ENCODE data around the gene FAM83G. TPM values are rescaled to one million over a fixed set of nuclear protein-coding genes. Genes with fewer than 3 reads are reported as not detected.

FAM83G gene
- total RNA-seq, 5 donors from 2014 or later (not counting 1 experiment from before 2014, with no cell fraction given) = 4.9 to 23.3 (median 20.8) TPM

- H3K4me1 ChIP-seq (ENCODE audit: control insufficient read depth in 1 of 2, extremely low read depth in 1 of 2, insufficient read depth in 2 of 2, low read length in 2 of 2) = no peaks in the 10 kb centered on the region
- ATAC-seq (replicated peaks in 1 of 4) (no peak), DNase-seq (no peak)
- H3K36me3 Mint-ChIP-seq = no peaks in the 10 kb centered on the region
- H3K4me3 ChIP-seq (ENCODE audit: control insufficient read depth in 1 of 2, extremely low read depth in 1 of 2, low read length in 1 of 2) = no peak overlapping the region
- no peak overlapping the region for H3K4me3 Mint-ChIP-seq
- peaks cover 11 to 39% (median 14%) of the 10 kb centered on the region in 3 donors for H3K4me1 Mint-ChIP-seq
- WGBS (ENCODE audit: insufficient coverage) = 82% methylated on average over 6 of the region's 8 CpGs
- no peaks in the 10 kb centered on the region for H3K9me3 ChIP-seq
- H3K27ac Mint-ChIP-seq = no peak overlapping the region
- H3K27me3 ChIP-seq (replicated peaks in 1 of 2; ENCODE audit: control insufficient read depth in 2 of 2, extremely low read depth in 1 of 2, insufficient read depth in 2 of 2, low read length in 1 of 2) = peaks cover 0 to 11% of the 10 kb centered on the region in 2 experiments
- CTCF ChIA-PET = no interaction called here
- no peaks in the 10 kb centered on the region for H3K36me3 ChIP-seq (ENCODE audit: control insufficient read depth in 2 of 2, extremely low read depth in 1 of 2, insufficient read depth in 1 of 2, low read length in 1 of 2)
- POLR2A ChIA-PET = no interaction called here
- H3K27me3 Mint-ChIP-seq = peaks cover 0 to 3% of the 10 kb centered on the region in 2 donors
- H3K27ac ChIP-seq (ENCODE audit: low read length) = no peak overlapping the region
- H3K9me3 Mint-ChIP-seq = no peaks in the 10 kb centered on the region
These were observed 56.0 kb downstream of the FAM83G start for GRCh38 chr17:18948476-18949006.

- Histone ChIP-seq H3K4me3 (ENCODE audit: control insufficient read depth in 1 of 2, extremely low read depth in 1 of 2, low read length in 1 of 2) (no peak overlapping the region), H3K9me3 (no peaks in the 10 kb centered on the region), H3K36me3 (ENCODE audit: control insufficient read depth in 2 of 2, extremely low read depth in 1 of 2, insufficient read depth in 1 of 2, low read length in 1 of 2) (no peaks in the 10 kb centered on the region), H3K27me3 (replicated peaks in 1 of 2; ENCODE audit: control insufficient read depth in 2 of 2, extremely low read depth in 1 of 2, insufficient read depth in 2 of 2, low read length in 1 of 2) (peaks cover 0 to 11% of the 10 kb centered on the region in 2 experiments), H3K27ac (ENCODE audit: low read length) (no peak overlapping the region), H3K4me1 (ENCODE audit: control insufficient read depth in 1 of 2, extremely low read depth in 1 of 2, insufficient read depth in 2 of 2, low read length in 2 of 2) (no peaks in the 10 kb centered on the region)
- Mint-ChIP-seq H3K27ac (no peak overlapping the region), H3K27me3 (peaks cover 0 to 3% of the 10 kb centered on the region in 2 donors), H3K4me1 (peaks cover 8 to 34% (median 10%) of the 10 kb centered on the region in 3 donors), H3K4me3 (no peak overlapping the region), H3K9me3 (no peaks in the 10 kb centered on the region), H3K36me3 (no peaks in the 10 kb centered on the region)
- no peak for ATAC-seq (replicated peaks in 1 of 4)
- DNase-seq = no peak
- ChIA-PET POLR2A (no interaction called here), CTCF (no interaction called here)
- WGBS (ENCODE audit: insufficient coverage) = 90% methylated on average over 3 of the region's 6 CpGs
These were observed 56.7 kb downstream of the FAM83G start for GRCh38 chr17:18947866-18948265.

- CTCF ChIA-PET = no interaction called here
- H3K27me3 ChIP-seq (replicated peaks in 1 of 2; ENCODE audit: control insufficient read depth in 2 of 2, extremely low read depth in 1 of 2, insufficient read depth in 2 of 2, low read length in 1 of 2) = peaks cover 0 to 11% of the 10 kb centered on the region in 2 experiments
- H3K27ac ChIP-seq (ENCODE audit: low read length) = no peak overlapping the region
- DNase-seq = no peak
- H3K4me3 ChIP-seq (ENCODE audit: control insufficient read depth in 1 of 2, extremely low read depth in 1 of 2, low read length in 1 of 2) = no peak overlapping the region
- H3K27me3 Mint-ChIP-seq = peaks cover 0 to 3% of the 10 kb centered on the region in 2 donors
- H3K27ac Mint-ChIP-seq = peak overlapping the region in 1 of 2 donors; percentile 58
- no peaks in the 10 kb centered on the region for H3K36me3 Mint-ChIP-seq
- no peak for ATAC-seq (replicated peaks in 1 of 4)
- H3K4me1 ChIP-seq (ENCODE audit: control insufficient read depth in 1 of 2, extremely low read depth in 1 of 2, insufficient read depth in 2 of 2, low read length in 2 of 2) = no peaks in the 10 kb centered on the region
- H3K4me1 Mint-ChIP-seq = peaks cover 8 to 29% (median 10%) of the 10 kb centered on the region in 3 donors
- POLR2A ChIA-PET = no interaction called here
- no CpG with 5 or more reads among the region's 2 CpGs for WGBS (ENCODE audit: insufficient coverage)
- H3K9me3 ChIP-seq = no peaks in the 10 kb centered on the region
- H3K4me3 Mint-ChIP-seq = no peak overlapping the region
- H3K9me3 Mint-ChIP-seq = no peaks in the 10 kb centered on the region
- no peaks in the 10 kb centered on the region for H3K36me3 ChIP-seq (ENCODE audit: control insufficient read depth in 2 of 2, extremely low read depth in 1 of 2, insufficient read depth in 1 of 2, low read length in 1 of 2)
These were observed 58.0 kb downstream of the FAM83G start for GRCh38 chr17:18946536-18946935.

- no peak for DNase-seq
- Mint-ChIP-seq H3K27me3 (peaks cover 0 to 3% of the 10 kb centered on the region in 2 donors), H3K27ac (no peak overlapping the region), H3K36me3 (no peaks in the 10 kb centered on the region), H3K4me3 (no peak overlapping the region), H3K4me1 (peaks cover 4 to 25% (median 6%) of the 10 kb centered on the region in 3 donors), H3K9me3 (no peaks in the 10 kb centered on the region)
- Histone ChIP-seq H3K9me3 (no peaks in the 10 kb centered on the region), H3K27me3 (replicated peaks in 1 of 2; ENCODE audit: control insufficient read depth in 2 of 2, extremely low read depth in 1 of 2, insufficient read depth in 2 of 2, low read length in 1 of 2) (peaks cover 0 to 15% of the 10 kb centered on the region in 2 experiments), H3K27ac (ENCODE audit: low read length) (no peak overlapping the region), H3K4me1 (ENCODE audit: control insufficient read depth in 1 of 2, extremely low read depth in 1 of 2, insufficient read depth in 2 of 2, low read length in 2 of 2) (no peaks in the 10 kb centered on the region), H3K4me3 (ENCODE audit: control insufficient read depth in 1 of 2, extremely low read depth in 1 of 2, low read length in 1 of 2) (no peak overlapping the region), H3K36me3 (ENCODE audit: control insufficient read depth in 2 of 2, extremely low read depth in 1 of 2, insufficient read depth in 1 of 2, low read length in 1 of 2) (no peaks in the 10 kb centered on the region)
- ChIA-PET CTCF (interaction anchor here (0.7 to 3.4 kb wide), 2 partner anchors 17 to 58 kb away, joined by 4 to 10 read pairs; no protein-coding TSS in a partner anchor), POLR2A (no interaction called here)
- no peak for ATAC-seq (replicated peaks in 1 of 4)
- WGBS (ENCODE audit: insufficient coverage) = 65% methylated on average over 4 of the region's 5 CpGs
These were observed 59.9 kb downstream of the FAM83G start for GRCh38 chr17:18944646-18945045.

- Histone ChIP-seq H3K36me3 (ENCODE audit: control insufficient read depth in 2 of 2, extremely low read depth in 1 of 2, insufficient read depth in 1 of 2, low read length in 1 of 2) (no peaks in the 10 kb centered on the region), H3K4me3 (ENCODE audit: control insufficient read depth in 1 of 2, extremely low read depth in 1 of 2, low read length in 1 of 2) (no peak overlapping the region), H3K4me1 (ENCODE audit: control insufficient read depth in 1 of 2, extremely low read depth in 1 of 2, insufficient read depth in 2 of 2, low read length in 2 of 2) (no peaks in the 10 kb centered on the region), H3K9me3 (no peaks in the 10 kb centered on the region), H3K27ac (ENCODE audit: low read length) (no peak overlapping the region), H3K27me3 (replicated peaks in 1 of 2; ENCODE audit: control insufficient read depth in 2 of 2, extremely low read depth in 1 of 2, insufficient read depth in 2 of 2, low read length in 1 of 2) (peaks cover 0 to 5% of the 10 kb centered on the region in 2 experiments)
- no peaks in the 10 kb centered on the region for H3K9me3 Mint-ChIP-seq
- peaks cover 0 to 3% of the 10 kb centered on the region in 2 donors for H3K27me3 Mint-ChIP-seq
- ATAC-seq (replicated peaks in 1 of 4) (no peak), DNase-seq (no peak)
- ChIA-PET CTCF (no interaction called here), POLR2A (interaction anchor here in 1 of 2 donors (0.6 to 0.7 kb wide), 2 partner anchors 67 to 1901 kb away, joined by 3 to 6 read pairs; no protein-coding TSS in a partner anchor)
- H3K4me1 Mint-ChIP-seq = peaks cover 2 to 17% (median 3%) of the 10 kb centered on the region in 3 donors
- no peak overlapping the region for H3K27ac Mint-ChIP-seq
- no peaks in the 10 kb centered on the region for H3K36me3 Mint-ChIP-seq
- 80% methylated on average over 1 of the region's 2 CpGs for WGBS (ENCODE audit: insufficient coverage)
- H3K4me3 Mint-ChIP-seq = no peak overlapping the region
These were observed 65.9 kb downstream of the FAM83G start for GRCh38 chr17:18938692-18939023.

GRCh38 chr17:18937981-18938691 lies 66.4 kb downstream of the FAM83G start:
- POLR2A ChIA-PET = interaction anchor here in 1 of 2 donors (0.6 kb wide), 2 partner anchors 76 to 1901 kb away, joined by 3 to 6 read pairs; no protein-coding TSS in a partner anchor

More at GRCh38 chr17:18937981-18938691, 66.4 kb downstream of the FAM83G start:
- peaks cover 0 to 3% of the 10 kb centered on the region in 2 donors for H3K27me3 Mint-ChIP-seq
- peaks cover 8 to 18% (median 8%) of the 10 kb centered on the region in 3 donors for H3K4me1 Mint-ChIP-seq
- no peak overlapping the region for H3K27ac Mint-ChIP-seq
- no peak overlapping the region for H3K27ac ChIP-seq (ENCODE audit: low read length)
- ATAC-seq (replicated peaks in 1 of 4) = no peak
- no peak for DNase-seq
- H3K36me3 Mint-ChIP-seq = no peaks in the 10 kb centered on the region
- no peak overlapping the region for H3K4me3 ChIP-seq (ENCODE audit: control insufficient read depth in 1 of 2, extremely low read depth in 1 of 2, low read length in 1 of 2)
- 82% methylated on average over 2 of the region's 8 CpGs for WGBS (ENCODE audit: insufficient coverage)
- H3K27me3 ChIP-seq (replicated peaks in 1 of 2; ENCODE audit: control insufficient read depth in 2 of 2, extremely low read depth in 1 of 2, insufficient read depth in 2 of 2, low read length in 1 of 2) = peaks cover 0 to 7% of the 10 kb centered on the region in 2 experiments
- CTCF ChIA-PET = no interaction called here
- no peaks in the 10 kb centered on the region for H3K9me3 ChIP-seq
- peaks cover 0 to 2% of the 10 kb centered on the region in 2 experiments for H3K4me1 ChIP-seq (ENCODE audit: control insufficient read depth in 1 of 2, extremely low read depth in 1 of 2, insufficient read depth in 2 of 2, low read length in 2 of 2)
- H3K36me3 ChIP-seq (ENCODE audit: control insufficient read depth in 2 of 2, extremely low read depth in 1 of 2, insufficient read depth in 1 of 2, low read length in 1 of 2) = no peaks in the 10 kb centered on the region
- H3K9me3 Mint-ChIP-seq = no peaks in the 10 kb centered on the region
- no peak overlapping the region for H3K4me3 Mint-ChIP-seq
